ENCODE measurements around the gene MAN1C1.
A peak's percentile ranks its signal among the peaks of the same experiment; 100 is the strongest.

Gene MAN1C1

DNA sequence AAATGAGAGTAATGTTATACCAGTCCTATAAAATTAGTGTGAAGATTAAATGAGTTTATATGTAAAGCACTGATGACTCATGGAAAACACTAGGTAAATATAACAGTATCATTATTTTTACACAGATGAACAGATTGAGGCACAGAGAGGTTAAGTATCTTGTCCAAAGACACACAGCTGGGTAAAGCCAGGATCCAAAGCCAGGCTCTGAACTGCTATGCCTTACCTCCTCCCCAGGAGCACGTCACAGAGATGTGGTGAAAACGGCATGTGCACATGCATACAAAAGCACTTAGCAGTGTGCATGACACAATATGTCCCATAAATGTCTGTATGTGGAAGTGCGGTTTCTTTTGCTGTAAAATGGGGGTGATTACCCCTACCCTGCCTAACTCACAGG lies 56.9 kb downstream of the MAN1C1 start:
- Mint-ChIP-seq H3K9me3 (peaks cover 3% of the 10 kb centered on the region), H3K4me3 (no peak overlapping the region), H3K27ac (no peak overlapping the region), H3K4me1 (peaks cover 85% of the 10 kb centered on the region), H3K36me3 (peaks cover 44% of the 10 kb centered on the region), H3K27me3 (peaks cover 56% of the 10 kb centered on the region)
- CTCF ChIA-PET: interaction anchor here (1.8 to 4.4 kb wide), 2 partner anchors 54 to 64 kb away, joined by 3 to 19 read pairs; no protein-coding TSS in a partner anchor
- DNase-seq: no peak

DNA sequence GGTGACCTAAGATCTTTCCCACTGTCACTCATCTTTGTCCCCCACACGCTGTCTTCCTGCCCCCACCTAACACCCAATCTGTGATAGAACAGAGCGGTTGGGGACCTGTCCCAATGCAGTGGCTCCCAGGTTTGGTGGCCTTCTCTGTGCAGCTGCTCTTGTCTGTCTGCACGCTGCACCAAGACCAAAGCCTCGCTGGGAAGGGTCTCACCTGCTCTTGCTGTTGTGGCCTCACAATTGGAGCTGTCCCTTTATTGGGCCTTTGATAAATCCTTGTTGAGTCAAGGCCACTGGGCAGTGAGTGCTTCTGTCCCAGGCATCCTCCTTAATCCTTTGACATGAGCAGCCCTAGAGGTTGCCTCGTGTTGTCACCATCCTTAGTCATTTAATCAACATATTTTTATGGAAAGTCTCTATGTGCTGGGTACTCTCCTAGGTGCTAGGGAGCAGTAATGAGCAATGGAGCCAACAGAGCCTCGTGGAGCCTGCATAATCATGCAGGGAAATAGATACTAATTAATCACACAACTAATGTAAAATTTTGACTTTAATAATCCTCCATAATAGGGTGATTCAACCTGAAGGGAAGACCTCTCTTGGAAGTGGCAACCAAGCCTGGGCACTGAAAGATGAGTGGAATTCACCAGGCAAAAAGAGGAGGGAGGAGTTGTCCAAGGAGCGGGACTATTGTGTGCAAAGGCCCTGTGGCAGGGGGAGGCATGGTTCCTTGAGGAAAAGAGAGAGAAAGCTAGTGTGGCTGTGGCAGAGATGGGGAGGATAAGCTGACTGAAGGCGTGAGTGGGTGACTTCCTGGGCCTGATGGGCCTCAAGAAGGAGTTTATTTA lies 57.6 kb downstream of the MAN1C1 start:
- Mint-ChIP-seq H3K4me3 (no peak overlapping the region), H3K36me3 (peaks cover 45% of the 10 kb centered on the region), H3K27ac (no peak overlapping the region), H3K4me1 (peaks cover 84% of the 10 kb centered on the region), H3K9me3 (peaks cover 3% of the 10 kb centered on the region), H3K27me3 (peaks cover 58% of the 10 kb centered on the region)
- no peak for DNase-seq
- CTCF ChIA-PET: interaction anchor here (4.4 kb wide), 1 partner anchor 55 kb away, joined by 19 read pairs; no protein-coding TSS in a partner anchor

GRCh38 chr1:25674807-25675084 lies 58.2 kb downstream of the MAN1C1 start:
- peaks cover 57% of the 10 kb centered on the region for H3K27me3 Mint-ChIP-seq
- peaks cover 80% of the 10 kb centered on the region for H3K4me1 Mint-ChIP-seq
- no peak overlapping the region for H3K4me3 Mint-ChIP-seq
- H3K27ac Mint-ChIP-seq: no peak overlapping the region
- peaks cover 3% of the 10 kb centered on the region for H3K9me3 Mint-ChIP-seq
- no peak for DNase-seq
- CTCF ChIA-PET: interaction anchor here (0.6 to 4.4 kb wide), 3 partner anchors 32 to 56 kb away, joined by 3 to 19 read pairs (median 10); no protein-coding TSS in a partner anchor
- peaks cover 43% of the 10 kb centered on the region for H3K36me3 Mint-ChIP-seq

DNA sequence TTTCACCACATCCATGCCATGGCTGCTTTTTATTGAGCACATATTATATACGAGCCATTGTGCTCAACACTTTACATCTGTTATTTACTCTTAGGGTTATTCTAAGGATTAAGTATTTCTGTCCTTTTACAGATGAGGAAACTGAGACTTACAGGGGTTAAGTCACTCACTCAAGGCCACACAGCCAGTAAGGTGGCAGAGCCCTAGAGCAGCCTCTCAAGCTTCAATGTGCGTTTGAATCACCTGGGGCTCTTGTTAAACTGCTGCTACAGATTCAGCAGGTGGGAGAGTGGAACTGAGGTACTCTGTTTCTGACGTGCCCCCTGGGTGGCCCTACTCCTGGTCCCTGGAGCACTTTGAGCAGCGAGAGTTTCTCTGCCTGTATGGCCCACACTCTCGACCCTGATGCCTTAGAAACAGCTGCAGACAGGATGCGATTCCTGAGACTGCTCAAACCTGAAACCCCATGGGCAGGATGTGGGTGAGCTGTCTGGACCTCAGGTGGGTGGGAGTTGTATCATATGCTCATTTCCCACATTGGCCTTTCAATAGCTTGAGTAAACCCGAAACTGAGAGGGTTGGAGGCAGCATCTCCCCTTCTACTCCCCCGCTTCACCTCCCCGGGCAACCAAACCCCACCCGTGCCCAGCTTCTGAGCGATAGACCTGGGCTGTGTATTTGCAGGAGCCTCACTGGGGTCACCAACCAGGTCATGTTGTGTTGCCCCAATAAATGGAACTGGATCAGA lies 59.3 kb downstream of the MAN1C1 start:
- Mint-ChIP-seq H3K4me3 (peak overlapping the region; percentile 59), H3K36me3 (peaks cover 44% of the 10 kb centered on the region), H3K27ac (peak overlapping the region; percentile 79), H3K9me3 (peaks cover 3% of the 10 kb centered on the region), H3K27me3 (peaks cover 55% of the 10 kb centered on the region), H3K4me1 (peaks cover 75% of the 10 kb centered on the region)
- DNase-seq: peak; percentile 92
- CTCF ChIA-PET: interaction anchor here (1.2 to 4.4 kb wide), 5 partner anchors 34 to 134 kb away, joined by 3 to 19 read pairs (median 8); no protein-coding TSS in a partner anchor

DNA sequence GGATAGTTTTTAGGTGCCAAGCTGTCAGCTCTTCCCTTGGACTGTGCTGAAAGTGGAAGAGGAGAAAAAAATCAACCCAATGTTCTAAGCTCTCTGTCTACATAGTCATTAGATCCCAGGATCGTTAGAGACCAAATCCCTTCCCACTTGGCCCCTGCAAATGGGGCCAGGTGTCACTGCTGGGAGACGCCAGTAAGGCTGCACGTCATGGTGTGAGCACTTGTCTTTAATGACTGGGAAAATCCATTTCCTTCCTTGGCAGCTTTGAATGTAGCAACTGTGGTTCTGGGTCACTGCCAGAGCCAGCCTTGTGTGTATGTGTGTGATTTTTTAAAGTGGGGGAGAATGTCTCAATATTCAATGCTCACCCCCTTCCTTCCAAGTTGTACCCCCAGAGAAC lies 59.9 kb downstream of the MAN1C1 start:
- peaks cover 39% of the 10 kb centered on the region for H3K36me3 Mint-ChIP-seq
- DNase-seq: no peak
- H3K27ac Mint-ChIP-seq: peak overlapping the region; percentile 79
- peak overlapping the region; percentile 59 for H3K4me3 Mint-ChIP-seq
- peaks cover 57% of the 10 kb centered on the region for H3K27me3 Mint-ChIP-seq
- peaks cover 74% of the 10 kb centered on the region for H3K4me1 Mint-ChIP-seq
- CTCF ChIA-PET: interaction anchor here (1.2 to 4.4 kb wide), 5 partner anchors 34 to 133 kb away, joined by 3 to 19 read pairs (median 8); no protein-coding TSS in a partner anchor
- peaks cover 3% of the 10 kb centered on the region for H3K9me3 Mint-ChIP-seq

GRCh38 chr1:25677193-25677773 lies 60.7 kb downstream of the MAN1C1 start:
- peaks cover 32% of the 10 kb centered on the region for H3K36me3 Mint-ChIP-seq
- H3K27ac Mint-ChIP-seq: peak overlapping the region; percentile 79
- CTCF ChIA-PET: interaction anchor here (1.2 to 4.4 kb wide), 5 partner anchors 35 to 133 kb away, joined by 3 to 19 read pairs (median 8); no protein-coding TSS in a partner anchor
- peaks cover 3% of the 10 kb centered on the region for H3K9me3 Mint-ChIP-seq
- peak; percentile 50 for DNase-seq
- peaks cover 70% of the 10 kb centered on the region for H3K4me1 Mint-ChIP-seq
- H3K27me3 Mint-ChIP-seq: peaks cover 53% of the 10 kb centered on the region
- peak overlapping the region; percentile 59 for H3K4me3 Mint-ChIP-seq

DNA sequence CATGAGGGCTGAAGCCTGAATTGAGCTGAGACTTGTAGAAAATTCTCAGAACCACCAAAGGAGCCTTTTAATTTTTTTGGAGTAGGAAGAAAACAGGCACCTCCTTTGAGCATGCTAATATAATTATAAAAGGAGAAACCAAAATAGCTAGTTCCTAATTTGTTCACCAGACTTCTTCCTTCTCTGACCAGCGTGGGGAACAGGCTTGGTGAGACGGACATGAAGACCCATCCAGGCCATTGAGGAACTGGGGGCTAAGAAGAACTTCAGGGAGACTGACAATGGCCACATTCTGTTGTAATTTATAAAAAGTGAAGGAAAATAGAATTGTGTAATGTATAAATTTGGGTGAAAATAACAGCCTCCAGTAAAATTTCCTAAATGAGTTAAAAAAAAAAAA lies 62.6 kb downstream of the MAN1C1 start:
- H3K9me3 Mint-ChIP-seq: no peaks in the 10 kb centered on the region
- H3K27ac Mint-ChIP-seq: no peak overlapping the region
- peaks cover 23% of the 10 kb centered on the region for H3K36me3 Mint-ChIP-seq
- H3K4me1 Mint-ChIP-seq: peaks cover 55% of the 10 kb centered on the region
- no peak overlapping the region for H3K4me3 Mint-ChIP-seq
- CTCF ChIA-PET: no interaction called here
- H3K27me3 Mint-ChIP-seq: peaks cover 50% of the 10 kb centered on the region
- no peak for DNase-seq

- Mint-ChIP-seq H3K27ac (no peak overlapping the region), H3K27me3 (peaks cover 58% of the 10 kb centered on the region), H3K36me3 (peaks cover 18% of the 10 kb centered on the region), H3K9me3 (no peaks in the 10 kb centered on the region), H3K4me1 (peaks cover 39% of the 10 kb centered on the region), H3K4me3 (no peak overlapping the region)
- CTCF ChIA-PET: no interaction called here
- DNase-seq: no peak
These were observed 64.1 kb downstream of the MAN1C1 start for GRCh38 chr1:25680701-25681100.

- Mint-ChIP-seq H3K36me3 (peaks cover 24% of the 10 kb centered on the region), H3K9me3 (no peaks in the 10 kb centered on the region), H3K27me3 (peaks cover 54% of the 10 kb centered on the region), H3K27ac (no peak overlapping the region), H3K4me3 (no peak overlapping the region), H3K4me1 (peaks cover 25% of the 10 kb centered on the region)
- CTCF ChIA-PET: no interaction called here
- no peak for DNase-seq
These were observed 65.5 kb downstream of the MAN1C1 start for GRCh38 chr1:25682059-25682601.

DNA sequence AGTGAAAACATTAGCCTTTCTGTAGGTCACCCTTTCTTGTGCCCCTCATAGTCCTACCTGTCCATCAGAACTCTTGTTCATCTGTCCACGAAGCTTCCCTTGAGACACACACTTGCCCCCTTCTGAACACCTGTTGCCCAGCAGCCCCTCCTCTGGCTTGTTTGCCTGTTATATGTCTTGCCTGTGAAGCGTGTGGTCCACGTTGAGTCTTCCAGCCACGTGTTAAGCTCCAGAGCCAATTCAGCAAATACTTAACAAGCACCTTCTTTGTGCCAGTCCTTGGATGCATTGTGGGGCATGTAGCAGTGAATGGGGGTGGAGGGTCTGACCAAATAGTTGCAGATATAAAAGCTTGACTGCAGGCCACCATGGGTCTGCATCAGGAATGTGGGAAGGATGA lies 66.6 kb downstream of the MAN1C1 start:
- Mint-ChIP-seq H3K9me3 (no peaks in the 10 kb centered on the region), H3K27me3 (peaks cover 49% of the 10 kb centered on the region), H3K27ac (no peak overlapping the region), H3K4me1 (peaks cover 15% of the 10 kb centered on the region), H3K36me3 (peaks cover 28% of the 10 kb centered on the region), H3K4me3 (no peak overlapping the region)
- DNase-seq: no peak
- CTCF ChIA-PET: no interaction called here

DNA sequence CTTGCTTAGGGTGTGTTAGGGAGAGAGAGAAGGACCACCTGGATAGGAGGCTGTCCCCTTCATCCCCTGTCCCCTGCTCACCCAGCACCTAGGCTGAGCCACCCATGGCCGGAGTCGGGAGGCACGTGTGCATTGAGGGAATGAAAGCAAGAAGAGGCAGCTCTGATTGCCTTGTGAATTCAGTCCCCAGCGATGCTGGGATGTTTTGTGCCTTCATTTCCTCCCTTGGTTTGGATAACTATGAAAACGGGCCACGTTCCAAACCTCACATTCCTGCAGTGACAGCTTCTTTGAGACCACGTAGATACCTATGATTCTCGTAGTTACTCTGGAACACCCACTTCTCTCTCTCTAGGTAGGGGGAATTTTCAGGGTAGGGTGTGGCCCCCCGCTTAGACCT lies 67.1 kb downstream of the MAN1C1 start:
- no peaks in the 10 kb centered on the region for H3K9me3 Mint-ChIP-seq
- CTCF ChIA-PET: no interaction called here
- no peak overlapping the region for H3K4me3 Mint-ChIP-seq
- DNase-seq: no peak
- peaks cover 9% of the 10 kb centered on the region for H3K4me1 Mint-ChIP-seq
- H3K27ac Mint-ChIP-seq: no peak overlapping the region
- peaks cover 25% of the 10 kb centered on the region for H3K36me3 Mint-ChIP-seq
- peaks cover 47% of the 10 kb centered on the region for H3K27me3 Mint-ChIP-seq

DNA sequence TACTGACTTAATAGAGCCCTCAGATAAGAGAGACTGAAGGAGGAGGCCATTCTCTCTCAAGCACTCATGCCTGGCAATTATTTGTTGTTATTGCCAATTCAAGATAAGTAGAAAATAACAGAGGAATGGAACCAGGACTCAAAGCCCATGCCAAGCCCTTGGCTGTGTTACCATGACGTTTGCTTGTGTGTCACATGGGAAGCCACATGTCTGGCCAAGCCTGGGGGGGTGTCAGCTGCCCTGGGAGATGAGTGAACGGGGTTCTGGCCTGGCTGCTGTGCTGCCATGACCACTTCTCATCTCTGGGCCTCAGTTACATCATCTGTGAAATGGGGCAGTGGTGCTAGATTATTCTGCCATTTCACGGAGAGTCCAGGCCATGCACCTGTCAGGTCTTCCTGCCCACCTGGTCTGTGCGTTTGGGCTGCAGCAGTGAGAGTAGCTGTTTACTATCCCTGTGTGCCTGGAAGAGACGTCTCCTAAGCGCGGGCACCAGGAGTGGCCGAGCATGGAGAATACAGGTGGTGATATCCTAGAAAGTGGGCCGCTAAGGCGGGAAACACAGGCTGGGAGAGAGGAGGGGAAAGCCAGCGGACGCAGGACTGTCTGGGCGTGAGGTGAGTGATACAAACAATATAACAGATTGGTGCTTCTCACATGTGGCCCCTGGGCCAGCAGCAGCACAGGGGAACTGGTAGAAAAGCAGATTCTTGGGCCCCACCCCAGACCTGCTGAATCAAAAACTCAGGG lies 67.8 kb downstream of the MAN1C1 start:
- Mint-ChIP-seq H3K4me1 (peaks cover 10% of the 10 kb centered on the region), H3K9me3 (no peaks in the 10 kb centered on the region), H3K27me3 (peaks cover 44% of the 10 kb centered on the region), H3K27ac (no peak overlapping the region), H3K4me3 (no peak overlapping the region), H3K36me3 (peaks cover 26% of the 10 kb centered on the region)
- CTCF ChIA-PET: no interaction called here
- no peak for DNase-seq

GRCh38 chr1:25685211-25685750 lies 68.7 kb downstream of the MAN1C1 start:
- Mint-ChIP-seq H3K27ac (no peak overlapping the region), H3K4me1 (peaks cover 16% of the 10 kb centered on the region), H3K36me3 (peaks cover 26% of the 10 kb centered on the region), H3K9me3 (no peaks in the 10 kb centered on the region), H3K4me3 (no peak overlapping the region), H3K27me3 (peaks cover 47% of the 10 kb centered on the region)
- no peak for DNase-seq
- CTCF ChIA-PET: interaction anchor here (1.0 kb wide), 1 partner anchor 67 kb away, joined by 3 read pairs; no protein-coding TSS in a partner anchor

All from activated naive CD4-positive, alpha-beta T cell treated with anti-CD3 and anti-CD28 coated beads, Interleukin-2, amount 10 ng/mL, durations not matched to agents 7 days and 5 days (primary cell).